ENCODE measurements around the gene TENT5C. TPM values are rescaled to one million over a fixed set of nuclear protein-coding genes. Genes with fewer than 3 reads are reported as not detected.

The TENT5C gene
- total RNA-seq, 1 donor from 2014 or later = 0.53 TPM

GRCh38 chr1:117612517-117613248 lies 6.8 kb downstream of the TENT5C start:
- Histone ChIP-seq H3K27me3 (ENCODE audit: control insufficient read depth, insufficient read depth, low read length) (peaks cover 2% of the 10 kb centered on the region), H3K4me3 (ENCODE audit: low read depth, low read length) (no peak overlapping the region), H3K36me3 (ENCODE audit: control insufficient read depth, insufficient read depth, low read length) (no peaks in the 10 kb centered on the region)
- no peak for TF ChIP-seq CTCF (IDR thresholded peaks at IDR 0.05; ENCODE audit: insufficient read depth, low read length, severe bottlenecking)
- FAIRE-seq = no peak
- DNase-seq (ENCODE audit: low read depth) = peak; percentile 83

- DNase-seq (ENCODE audit: low read depth) = no peak
- H3K36me3 ChIP-seq (ENCODE audit: control insufficient read depth, insufficient read depth, low read length) = no peaks in the 10 kb centered on the region
- H3K27me3 ChIP-seq (ENCODE audit: control insufficient read depth, insufficient read depth, low read length) = peaks cover 2% of the 10 kb centered on the region
- no peak for TF ChIP-seq CTCF (IDR thresholded peaks at IDR 0.05; ENCODE audit: insufficient read depth, low read length, severe bottlenecking)
- FAIRE-seq = no peak
- H3K4me3 ChIP-seq (ENCODE audit: low read depth, low read length) = no peak overlapping the region
These were observed 7.6 kb downstream of the TENT5C start for GRCh38 chr1:117613249-117613968.

- Histone ChIP-seq H3K27me3 (ENCODE audit: control insufficient read depth, insufficient read depth, low read length) (peaks cover 2% of the 10 kb centered on the region), H3K36me3 (ENCODE audit: control insufficient read depth, insufficient read depth, low read length) (no peaks in the 10 kb centered on the region), H3K4me3 (ENCODE audit: low read depth, low read length) (no peak overlapping the region)
- no peak for FAIRE-seq
- TF ChIP-seq CTCF (IDR thresholded peaks at IDR 0.05; ENCODE audit: insufficient read depth, low read length, severe bottlenecking) = no peak
- DNase-seq (ENCODE audit: low read depth) = no peak
These were observed 8.3 kb downstream of the TENT5C start for GRCh38 chr1:117613969-117614729.

GRCh38 chr1:117615474-117615873 lies 9.6 kb downstream of the TENT5C start:
- no peak for DNase-seq (ENCODE audit: low read depth)
- no peak for FAIRE-seq
- Histone ChIP-seq H3K27me3 (ENCODE audit: control insufficient read depth, insufficient read depth, low read length) (peaks cover 2% of the 10 kb centered on the region), H3K36me3 (ENCODE audit: control insufficient read depth, insufficient read depth, low read length) (no peaks in the 10 kb centered on the region), H3K4me3 (ENCODE audit: low read depth, low read length) (no peak overlapping the region)
- TF ChIP-seq CTCF (IDR thresholded peaks at IDR 0.05; ENCODE audit: insufficient read depth, low read length, severe bottlenecking) = no peak

- DNase-seq (ENCODE audit: low read depth) (no peak), FAIRE-seq (no peak)
- no peak for TF ChIP-seq CTCF (IDR thresholded peaks at IDR 0.05; ENCODE audit: insufficient read depth, low read length, severe bottlenecking)
- Histone ChIP-seq H3K27me3 (ENCODE audit: control insufficient read depth, insufficient read depth, low read length) (peaks cover 2% of the 10 kb centered on the region), H3K4me3 (ENCODE audit: low read depth, low read length) (no peak overlapping the region), H3K36me3 (ENCODE audit: control insufficient read depth, insufficient read depth, low read length) (no peaks in the 10 kb centered on the region)
These were observed 10.5 kb downstream of the TENT5C start for GRCh38 chr1:117616356-117616755.
